HCT116 (cell line): ENCODE results near the gene DOHH.
"Not testable (repeated sequence)": the region's sequence is repeated elsewhere in the genome, so short reads cannot be mapped to it uniquely, and the experiment has no call there.

Source experiments
- ATF3 ChIP-seq: IDR thresholded peaks from 2 replicates; pipeline ENCODE4 v1.6.1; 2012
- CEBPB ChIP-seq: IDR thresholded peaks from 2 replicates; pipeline ENCODE4 v1.6.1; 2012; ENCODE audit warnings: low read depth
- CTCF ChIP-seq, 3 experiments: fragments of 200-600 bp in 1 of 3; sonication (generic) in 1 of 3; IDR thresholded peaks in 2 of 3; conservative IDR thresholded peaks in 1 of 3; 2 replicates each; pipeline ENCODE4 v1.5.1; 2012 to 2017; ENCODE audit warnings: low read depth in 2 of 3, low read length in 2 of 3, antibody characterized with exemption in 1 of 3, borderline replicate concordance in 1 of 3, control low read depth in 1 of 3, mild to moderate bottlenecking in 1 of 3, mixed read lengths in 1 of 3, mixed run types in 1 of 3, moderate library complexity in 1 of 3; ENCODE audit not compliant: insufficient read depth in 1 of 3
- EGR1 ChIP-seq: IDR thresholded peaks from 2 replicates; pipeline ENCODE4 v1.6.1; 2012; ENCODE audit warnings: low read depth
- ELF1 ChIP-seq: IDR thresholded peaks from 2 replicates; pipeline ENCODE4 v1.6.1; 2012; ENCODE audit warnings: low read depth, borderline replicate concordance
- EZH2 ChIP-seq: fragments of 200-600 bp; sonication (generic); IDR thresholded peaks from 2 replicates; pipeline ENCODE4 v1.6.1; 2017; ENCODE audit warnings: antibody characterized with exemption, mixed run types
- EZH2phosphoT487 ChIP-seq: fragments of 200-600 bp; IDR thresholded peaks from 2 replicates; pipeline ENCODE4 v1.6.1; 2018; ENCODE audit warnings: antibody characterized with exemption, borderline replicate concordance
- JUND ChIP-seq: IDR thresholded peaks from 2 replicates; pipeline ENCODE4 v1.6.1; 2012
- MAX ChIP-seq: IDR thresholded peaks from 2 replicates; pipeline ENCODE4 v1.6.1; 2012
- POLR2A ChIP-seq: IDR thresholded peaks from 2 replicates; pipeline ENCODE4 v1.7.0; 2011; ENCODE audit warnings: borderline replicate concordance; ENCODE audit not compliant: insufficient read depth, insufficient read length; ENCODE audit errors: extremely low read depth
- POLR2AphosphoS5 ChIP-seq: IDR thresholded peaks from 2 replicates; pipeline ENCODE4 v1.6.1; 2011; ENCODE audit warnings: mild to moderate bottlenecking, low read depth, low read length, moderate library complexity
- REST ChIP-seq: IDR thresholded peaks from 2 replicates; pipeline ENCODE4 v1.6.1; 2012; ENCODE audit warnings: low read depth
- SIN3A ChIP-seq: IDR thresholded peaks from 2 replicates; pipeline ENCODE4 v1.6.1; 2012; ENCODE audit warnings: low read depth
- SRF ChIP-seq: IDR thresholded peaks from 2 replicates; pipeline ENCODE4 v1.6.1; 2012; ENCODE audit warnings: low read depth

- TF ChIP-seq CTCF (IDR thresholded peaks at IDR 0.05 in 2 of 3, conservative IDR thresholded peaks at IDR 0.05 in 1 of 3; ENCODE audit: borderline replicate concordance in 1 of 3, insufficient read depth in 1 of 3, low read depth in 2 of 3, low read length in 2 of 3); JUND; ATF3; CEBPB; EGR1; REST; POLR2AphosphoS5; EZH2; SRF; POLR2A; ELF1; MAX; EZH2phosphoT487; SIN3A: not testable (repeated sequence)
Measured at GRCh38 chr19:3446657-3447056, 53.8 kb downstream of the DOHH start.
